Stimulated activated CD8-positive, alpha-beta memory T cell treated with anti-CD3 and anti-CD28 coated beads, Interleukin-12 subunit alpha, Interleukin-12 subunit beta, amount 100 ng/mL, for 1 hour (primary cell): ENCODE measurements around the gene YBX1.
"Not testable (repeated sequence)": the region's sequence is repeated elsewhere in the genome, so short reads cannot be mapped to it uniquely, and the experiment has no call there.

Experiments
- DNase-seq: peaks from one replicate; pipeline ENCODE4 v3.0.0-alpha.2; 2020; ENCODE audit warnings: low read depth

Gene YBX1

GRCh38 chr1:42681741-42682483, at the start of gene YBX1:
Gene YBX1 (plus strand): TSS chr1:42682418. CDS start chr1:42682566, 148 bp downstream.
- DNase-seq: peak; percentile 90

GRCh38 chr1:42639116-42639515, 43.1 kb upstream of the YBX1 start:
- DNase-seq: no peak

GRCh38 chr1:42646056-42646455, 36.2 kb upstream of the YBX1 start:
- no peak for DNase-seq

GRCh38 chr1:42657201-42657600, 25.0 kb upstream of the YBX1 start:
- DNase-seq: no peak

GRCh38 chr1:42657981-42658876, 24.0 kb upstream of the YBX1 start, which contains the start of gene PPIH:
Gene PPIH (plus strand): TSS chr1:42658423. CDS start chr1:42658447, 24 bp downstream.
- peak; percentile 89 for DNase-seq

GRCh38 chr1:42658877-42659337, 23.3 kb upstream of the YBX1 start:
- no peak for DNase-seq

- no peak for DNase-seq
Observed at GRCh38 chr1:42660907-42661500, 21.2 kb upstream of the YBX1 start.

- no peak for DNase-seq
Observed at GRCh38 chr1:42669936-42670335, 12.3 kb upstream of the YBX1 start.

GRCh38 chr1:42670425-42670824, 11.8 kb upstream of the YBX1 start:
- no peak for DNase-seq

GRCh38 chr1:42674214-42674613, 8.0 kb upstream of the YBX1 start:
- no peak for DNase-seq

- no peak for DNase-seq
Observed at GRCh38 chr1:42674682-42675081, 7.5 kb upstream of the YBX1 start.

- DNase-seq: no peak
Observed at GRCh38 chr1:42675467-42675866, 6.8 kb upstream of the YBX1 start.

GRCh38 chr1:42676534-42677087, 5.6 kb upstream of the YBX1 start:
- DNase-seq: no peak

- no peak for DNase-seq
Observed at GRCh38 chr1:42679364-42679983, 2.7 kb upstream of the YBX1 start.

GRCh38 chr1:42680055-42680454, 2.2 kb upstream of the YBX1 start:
- DNase-seq: no peak

- DNase-seq: no peak
Observed at GRCh38 chr1:42680921-42681683, 1.1 kb upstream of the YBX1 start.

GRCh38 chr1:42682484-42682738, 193 bp downstream of the YBX1 start:
- DNase-seq: not testable (repeated sequence)

- DNase-seq: peak; percentile 32
Observed at GRCh38 chr1:42682739-42683531, 717 bp downstream of the YBX1 start.

- DNase-seq: no peak
Observed at GRCh38 chr1:42684139-42684538, 1.9 kb downstream of the YBX1 start.

- no peak for DNase-seq
Observed at GRCh38 chr1:42686418-42686817, 4.2 kb downstream of the YBX1 start.
